GM15510 (cell line): ENCODE data around the gene P2RY8.

Source experiments
- POLR2A ChIP-seq: IDR thresholded peaks from 3 replicates; pipeline ENCODE4 v1.6.1; 2011; ENCODE audit warnings: borderline replicate concordance; ENCODE audit not compliant: insufficient read length; ENCODE audit errors: extremely low read depth

P2RY8 gene

GRCh38 chrX:1423215-1423614 lies 113.8 kb downstream of the P2RY8 start:
- TF ChIP-seq POLR2A, result no peak

DNA sequence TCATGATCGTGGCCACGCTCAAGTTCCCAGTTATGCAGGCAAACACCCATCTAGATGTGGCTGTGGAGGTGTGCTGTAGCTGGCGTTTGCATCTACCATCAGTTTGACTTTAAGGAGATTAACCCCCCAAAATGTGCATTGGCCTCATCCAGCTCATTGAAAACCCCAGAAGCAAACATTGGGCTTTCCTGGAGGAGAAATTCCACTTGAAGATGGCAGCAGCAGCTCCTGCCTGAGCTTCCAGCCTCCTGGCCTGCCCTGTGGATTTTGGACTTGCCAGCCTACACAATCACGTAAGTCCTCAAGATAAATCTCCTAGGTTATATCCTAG lies 114.9 kb downstream of the P2RY8 start:
- no peak for TF ChIP-seq POLR2A

DNA sequence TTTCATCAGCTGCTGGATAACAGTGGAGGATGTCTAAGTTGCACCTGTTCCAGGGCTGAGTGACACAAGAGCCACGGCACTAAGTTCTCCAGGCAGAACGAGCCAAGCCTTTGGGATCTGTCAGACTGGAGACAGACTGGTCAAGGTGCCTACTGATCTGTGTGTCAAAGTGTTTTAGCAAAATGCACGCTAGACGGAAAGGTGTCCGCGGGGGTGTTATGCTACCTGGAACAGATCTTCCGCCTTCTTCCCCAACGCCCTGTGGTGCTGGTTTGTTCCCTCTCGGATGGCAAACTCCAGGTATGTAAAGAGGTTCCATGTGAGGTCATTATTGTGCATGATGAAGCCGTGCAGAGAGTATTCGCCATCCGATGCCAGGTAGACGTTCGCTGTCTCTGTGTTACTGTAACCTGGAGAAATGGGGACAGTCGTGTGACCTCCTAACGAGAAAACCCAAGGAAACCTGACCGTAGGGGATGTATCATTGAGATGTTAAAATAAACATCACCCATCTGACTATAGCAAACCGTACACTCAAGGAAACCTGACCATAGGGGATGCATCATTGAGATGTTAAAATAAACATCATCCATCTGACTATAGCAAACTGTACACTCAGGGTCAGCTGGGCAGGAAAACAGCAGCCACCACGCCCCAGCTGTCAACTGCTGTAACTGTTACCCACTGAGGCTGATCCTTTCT lies 115.4 kb downstream of the P2RY8 start:
- no peak for TF ChIP-seq POLR2A

- no peak for TF ChIP-seq POLR2A
Measured at GRCh38 chrX:1420371-1420770, 116.6 kb downstream of the P2RY8 start.

GRCh38 chrX:1419545-1420355 lies 117.2 kb downstream of the P2RY8 start:
- TF ChIP-seq POLR2A, result no peak

DNA sequence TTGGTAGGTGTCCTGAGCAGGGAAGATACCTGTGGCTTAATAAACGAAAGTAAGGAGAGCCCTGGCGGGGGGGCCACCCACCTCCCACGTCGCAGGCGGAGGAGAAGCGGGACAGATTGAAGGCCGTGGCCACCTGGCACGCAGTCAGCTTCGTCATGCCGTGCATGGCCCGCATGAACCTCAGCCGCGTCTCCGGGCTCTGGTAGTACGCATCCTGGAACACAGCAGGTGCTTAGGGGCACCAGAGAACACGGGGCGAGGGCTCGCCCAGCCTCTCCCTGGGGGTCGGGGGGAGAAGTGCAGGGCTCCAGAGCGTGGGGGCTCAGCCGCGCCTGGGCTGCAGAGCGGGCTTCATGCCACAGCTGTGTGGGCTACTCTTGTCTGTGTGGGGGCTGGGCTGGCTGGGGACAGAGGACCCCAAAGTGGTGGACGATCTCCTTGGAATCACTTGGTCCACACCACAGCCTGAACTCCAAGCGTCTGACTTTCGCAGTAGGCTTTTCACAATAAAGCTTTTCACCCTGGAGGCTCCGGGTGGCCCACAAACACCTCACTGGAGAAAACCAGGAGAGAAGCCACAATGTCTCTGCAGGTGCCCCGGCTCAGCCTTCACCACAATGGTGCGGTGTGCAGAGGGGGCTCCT lies 118.0 kb downstream of the P2RY8 start:
- TF ChIP-seq POLR2A, result no peak

GRCh38 chrX:1417921-1418771 lies 118.8 kb downstream of the P2RY8 start:
- TF ChIP-seq POLR2A, result peak; percentile 21

GRCh38 chrX:1416965-1417760 lies 119.8 kb downstream of the P2RY8 start:
- TF ChIP-seq POLR2A, result no peak

- TF ChIP-seq POLR2A, result no peak
Measured at GRCh38 chrX:1416327-1416784, 120.6 kb downstream of the P2RY8 start.
